NCI-H1417 (cell line): ENCODE results near the gene CA9.

ENCODE experiments used
- DNase-seq, 3 experiments: peaks; one replicate each; lab custom pipeline; 2025; lab: John Stamatoyannopoulos, UW

The CA9 gene

DNA sequence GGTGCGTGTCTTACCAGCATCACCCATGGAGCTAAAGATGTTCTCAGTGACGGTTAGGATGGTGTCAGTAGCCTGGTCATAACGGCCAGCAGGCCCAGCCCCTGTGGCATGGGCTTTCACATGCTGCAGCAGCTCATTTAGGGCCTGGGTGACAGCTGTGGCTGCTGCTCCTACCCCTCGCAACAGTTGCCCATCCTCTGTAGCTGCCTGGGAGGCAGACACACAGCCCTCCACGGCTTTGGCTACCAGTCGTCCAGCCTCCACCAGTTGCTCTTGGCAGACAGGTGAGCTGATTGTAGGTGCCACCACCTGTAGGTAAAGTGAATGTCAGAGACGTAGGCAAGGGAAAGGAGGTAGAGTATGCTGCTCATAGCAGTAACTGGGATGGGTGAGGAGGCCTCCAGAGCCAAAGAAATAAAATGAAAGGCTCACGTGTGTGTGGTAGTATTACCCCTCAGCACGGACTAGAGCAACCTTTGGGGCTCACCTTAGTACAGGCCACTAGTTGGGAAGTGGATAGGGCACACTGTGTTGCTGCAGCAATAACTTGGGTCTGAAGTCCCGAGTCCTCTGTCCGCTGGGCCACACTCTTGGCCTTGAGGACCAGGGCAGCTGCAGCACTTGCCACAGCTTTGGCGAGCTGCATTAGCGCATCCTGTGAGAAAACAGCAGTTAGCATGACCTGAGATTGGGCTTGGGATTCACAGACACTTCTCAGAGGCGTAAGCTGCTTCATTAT is 43.6 kb downstream of the CA9 start:
- DNase-seq = no peak

DNA sequence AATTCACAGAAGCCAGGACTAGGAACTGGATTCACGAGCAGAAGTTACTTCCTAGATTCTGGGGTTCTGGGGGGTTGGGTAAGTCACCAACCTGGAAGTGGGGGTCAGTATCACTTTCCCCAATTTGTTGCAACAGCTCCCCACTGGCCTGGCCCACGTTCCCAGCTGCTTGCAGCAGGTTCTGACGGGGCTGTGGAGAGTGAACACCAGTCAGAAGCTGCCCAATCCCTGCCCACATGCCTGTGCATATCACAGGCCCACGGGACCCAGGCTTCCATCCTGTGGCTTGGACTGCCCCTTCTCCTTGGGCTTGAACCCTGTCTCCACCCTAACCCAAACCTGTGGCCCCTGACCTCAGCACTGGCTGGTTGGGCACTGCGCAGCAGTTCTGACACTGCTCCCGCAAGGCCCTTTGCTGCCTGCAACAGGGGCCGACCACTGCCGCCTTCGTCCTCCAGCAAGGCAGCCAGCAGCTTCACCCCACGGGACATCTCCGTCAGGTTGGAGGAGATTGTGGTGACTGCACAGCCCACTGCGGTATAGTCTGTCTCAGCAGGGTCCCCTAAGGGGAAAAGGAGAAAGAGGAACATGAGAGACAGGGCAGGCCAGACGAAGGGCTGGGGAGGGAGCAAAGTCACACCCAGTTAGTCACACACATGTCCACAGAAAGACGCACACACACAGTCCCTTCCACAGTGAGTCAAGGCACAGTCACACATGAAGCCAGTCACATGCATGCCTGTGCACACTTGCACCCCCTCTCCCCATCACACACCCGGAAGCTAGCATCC is 45.2 kb downstream of the CA9 start:
- DNase-seq = no peak

DNA sequence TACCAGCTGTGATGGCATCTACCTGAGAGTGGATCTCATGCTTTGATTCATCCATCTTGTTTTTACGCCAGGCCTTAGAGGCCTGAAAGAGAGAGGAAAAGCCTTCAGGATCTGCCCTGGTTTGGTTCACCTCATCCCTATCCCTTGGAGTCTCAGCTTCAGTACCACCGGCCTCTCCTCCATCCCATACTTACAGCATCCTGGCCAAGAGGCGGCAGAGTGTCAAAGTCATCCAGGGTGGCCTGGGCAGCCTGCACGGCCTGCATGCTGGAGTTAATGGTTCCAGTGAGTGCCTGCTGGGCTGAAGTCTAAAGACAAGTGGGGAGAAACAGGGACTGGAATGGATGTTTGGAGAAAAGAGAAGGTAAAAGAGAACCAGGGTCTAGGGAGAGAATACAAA is 45.8 kb downstream of the CA9 start:
- no peak for DNase-seq

- no peak for DNase-seq
Measured at GRCh38 chr9:35723426-35723825, 49.7 kb downstream of the CA9 start.

DNA sequence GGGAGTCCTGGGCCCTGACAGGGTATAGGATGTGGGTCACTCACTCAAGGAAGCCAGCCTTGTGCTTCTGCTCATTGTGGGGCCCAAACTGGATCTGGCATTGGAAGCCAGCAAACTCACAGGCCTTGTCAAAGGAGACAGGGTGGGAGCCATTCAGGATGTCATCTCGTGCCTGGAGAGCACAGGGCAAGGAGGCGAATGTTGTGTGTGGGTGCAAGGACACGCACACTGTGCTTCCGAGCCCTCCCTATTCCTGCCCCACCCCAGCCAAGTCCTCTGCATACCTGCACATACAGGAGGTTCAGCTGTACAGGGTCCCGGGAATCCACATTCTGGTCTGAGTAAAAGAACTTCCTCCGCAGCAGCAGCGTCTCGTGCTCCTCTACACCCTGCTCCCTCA is 50.2 kb downstream of the CA9 start:
- DNase-seq = no peak

DNA sequence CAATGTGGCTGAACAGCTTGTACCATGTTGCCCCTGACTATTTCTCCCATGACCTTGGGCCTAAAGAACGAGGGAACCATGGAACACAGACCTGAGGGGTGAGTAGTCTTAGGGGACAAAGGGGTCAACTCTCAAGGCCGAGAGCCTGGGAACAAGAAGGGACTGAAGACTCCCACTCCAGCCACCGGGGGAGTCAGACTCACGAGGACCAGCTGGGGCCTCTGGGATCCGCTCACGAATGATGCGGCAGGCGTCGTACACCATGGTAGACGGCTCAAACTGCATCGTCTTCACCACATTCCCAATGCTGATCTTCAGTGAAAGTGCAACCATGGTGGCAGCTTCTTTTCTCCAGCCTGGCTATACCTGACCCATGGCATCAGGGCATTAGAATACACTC is 51.6 kb downstream of the CA9 start:
- DNase-seq = no peak

- DNase-seq = no peak
Measured at GRCh38 chr9:35726931-35727330, 53.2 kb downstream of the CA9 start.

GRCh38 chr9:35727676-35728040 is 53.9 kb downstream of the CA9 start:
- no peak for DNase-seq

- DNase-seq = no peak
Measured at GRCh38 chr9:35728041-35728971, 54.6 kb downstream of the CA9 start.

DNA sequence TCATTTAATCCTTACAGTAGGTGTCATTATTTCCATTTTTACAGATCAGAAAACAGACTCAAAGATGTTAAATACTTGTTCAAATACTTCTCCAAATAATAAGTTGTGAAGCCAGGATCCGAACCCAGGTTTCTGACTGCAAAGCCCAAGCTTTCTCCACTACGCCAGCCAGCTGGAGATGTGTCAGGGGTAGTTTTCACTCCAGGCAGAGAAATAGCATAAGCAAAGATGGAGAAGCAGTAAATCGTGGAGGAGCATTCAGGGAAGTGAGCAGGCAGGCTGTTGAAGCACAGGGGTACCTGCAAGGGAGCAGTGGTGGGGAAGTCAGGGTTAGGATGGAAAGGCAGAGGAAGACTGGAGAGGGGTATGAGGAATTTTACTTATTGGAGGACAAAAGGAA is 55.4 kb downstream of the CA9 start:
- DNase-seq = no peak

DNA sequence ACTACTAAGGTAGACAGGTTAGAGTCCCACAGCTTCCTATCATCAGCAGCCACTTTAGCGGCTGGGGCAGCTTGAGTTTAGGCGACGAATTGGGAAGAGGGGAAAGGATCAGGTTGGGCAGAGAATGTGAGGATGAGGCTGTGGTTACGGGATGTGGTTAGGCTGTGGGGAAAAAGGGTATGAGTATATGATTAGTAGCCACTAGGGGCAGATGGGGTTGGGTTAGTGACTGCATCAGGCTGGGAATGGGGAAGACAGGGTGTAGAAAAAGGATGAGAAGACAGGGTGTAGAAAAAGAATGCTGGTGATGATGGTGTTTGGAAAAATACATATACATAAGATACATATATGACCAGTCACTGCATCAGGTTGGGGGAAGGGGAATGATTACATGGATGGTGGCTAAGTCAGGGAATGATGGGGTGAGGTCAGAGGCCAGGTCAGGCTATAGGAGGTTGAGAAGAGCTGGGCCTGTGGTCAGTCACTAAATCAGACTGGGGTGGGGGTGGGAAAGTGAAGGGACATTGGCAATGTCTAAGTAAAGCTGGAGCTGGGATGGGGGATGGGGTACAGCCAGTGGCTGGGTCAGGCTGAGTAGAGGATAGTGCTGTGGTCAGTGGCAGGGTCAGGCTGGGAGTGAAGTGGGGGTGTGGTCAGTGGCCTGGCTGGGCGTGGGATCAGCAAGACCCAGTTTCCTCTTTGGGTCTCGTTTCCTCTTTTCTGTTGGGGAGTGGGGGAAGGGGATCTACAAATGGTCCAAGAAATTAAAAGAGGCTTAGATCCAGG is 56.2 kb downstream of the CA9 start:
- DNase-seq = no peak

GRCh38 chr9:35730486-35730854 is 56.7 kb downstream of the CA9 start:
- DNase-seq = no peak
